HepG2 (cell line): Measurements from ENCODE around the gene SETD1A. TPM values are rescaled to one million over a fixed set of nuclear protein-coding genes. Genes with fewer than 3 reads are reported as not detected.

Experiments
- BHLHE40 ChIP-seq: IDR thresholded peaks from 2 replicates; pipeline ENCODE4 v1.6.1; 2011; ENCODE audit warnings: low read length, improper control_type of control experiment
- ELF1 ChIP-seq: sonication (generic); formaldehyde crosslinking; IDR thresholded peaks from 2 replicates; pipeline ENCODE4 v1.4.0; 2020; ENCODE audit warnings: missing genetic modification reagents
- FOXA1 ChIP-seq, 2 experiments: fragments of 450-650 bp in 1 of 2; sonication (generic) in 1 of 2; formaldehyde crosslinking in 1 of 2; IDR thresholded peaks; 2 replicates each; pipeline versions ENCODE4 v1.4.0 to v1.6.1; 2016 to 2020; ENCODE audit warnings: missing genetic modification reagents in 1 of 2
- FOXP1 ChIP-seq, 2 experiments: fragments of 450-650 bp in 1 of 2; IDR thresholded peaks; 2 replicates each; pipeline ENCODE4 v1.6.1; 2017 to 2018; ENCODE audit warnings: antibody characterized with exemption in 1 of 2
- GTF2F1 ChIP-seq: fragments of 150-350 bp; IDR thresholded peaks from 2 replicates; pipeline ENCODE4 v1.6.1; 2014; ENCODE audit warnings: low read length
- MAFK ChIP-seq, 2 experiments: IDR thresholded peaks in 1 of 2; conservative IDR thresholded peaks in 1 of 2; 2 replicates each; pipeline ENCODE4 v1.6.1; 2011; ENCODE audit warnings: improper control_type of control experiment in 2 of 2, low read length in 2 of 2
- MTA3 ChIP-seq: sonication (generic); formaldehyde crosslinking; IDR thresholded peaks from 2 replicates; pipeline ENCODE4 v1.4.0; 2020; ENCODE audit warnings: missing genetic modification reagents
- NFIB ChIP-seq: sonication (generic); formaldehyde crosslinking; IDR thresholded peaks from 2 replicates; pipeline ENCODE4 v1.9.0; 2021; ENCODE audit warnings: missing genetic modification reagents, mild to moderate bottlenecking, borderline replicate concordance
- PITX1 ChIP-seq: sonication (generic); formaldehyde crosslinking; IDR thresholded peaks from 2 replicates; pipeline ENCODE4 v1.5.1; 2020; ENCODE audit warnings: mild to moderate bottlenecking, missing genetic modification reagents
- POLR2G ChIP-seq: fragments of 200-400 bp; formaldehyde crosslinking; IDR thresholded peaks from 2 replicates; pipeline ENCODE4 v1.6.1; 2018; ENCODE audit warnings: mild to moderate bottlenecking, low read depth, low read length, moderate library complexity
- RARA ChIP-seq: IDR thresholded peaks from 2 replicates; pipeline ENCODE4 v1.6.1; 2016; ENCODE audit warnings: missing genetic modification reagents, missing compliant biosample characterization
- RFX5 ChIP-seq: IDR thresholded peaks from 2 replicates; pipeline ENCODE4 v1.6.1; 2011; ENCODE audit warnings: low read depth, low read length, improper control_type of control experiment
- SALL1 ChIP-seq: sonication (generic); formaldehyde crosslinking; IDR thresholded peaks from 2 replicates; pipeline ENCODE4 v1.8.0; 2022; ENCODE audit warnings: mild to moderate bottlenecking, missing genetic modification reagents
- SNAPC2 ChIP-seq: sonication (generic); formaldehyde crosslinking; IDR thresholded peaks from 2 replicates; pipeline ENCODE4 v1.8.1; 2022; ENCODE audit warnings: mild to moderate bottlenecking, missing genetic modification reagents
- ZNF234 ChIP-seq: sonication (generic); formaldehyde crosslinking; conservative IDR thresholded peaks from 2 replicates; pipeline ENCODE4 v1.5.1; 2020; ENCODE audit warnings: mild to moderate bottlenecking, missing genetic modification reagents
- ZNF296 ChIP-seq: sonication (generic); formaldehyde crosslinking; conservative IDR thresholded peaks from 2 replicates; pipeline ENCODE4 v1.5.0; 2020; ENCODE audit warnings: mild to moderate bottlenecking, missing genetic modification reagents
- ZNF354B ChIP-seq: sonication (generic); formaldehyde crosslinking; IDR thresholded peaks from 2 replicates; pipeline ENCODE4 v1.8.0; 2022; ENCODE audit warnings: mild to moderate bottlenecking, missing genetic modification reagents
- ZNF556 ChIP-seq: sonication (generic); formaldehyde crosslinking; IDR thresholded peaks from 2 replicates; pipeline ENCODE4 v1.4.0; 2020; ENCODE audit warnings: mild to moderate bottlenecking, missing genetic modification reagents, borderline replicate concordance
- ZNF569 ChIP-seq: sonication (generic); formaldehyde crosslinking; IDR thresholded peaks from 2 replicates; pipeline ENCODE4 v1.5.0; 2020; ENCODE audit warnings: mild to moderate bottlenecking, missing genetic modification reagents, moderate library complexity, borderline replicate concordance
- ZNF614 ChIP-seq: IDR thresholded peaks from 2 replicates; pipeline ENCODE4 v1.6.1; 2018; ENCODE audit warnings: missing biosample characterization, missing genetic modification reagents, inconsistent platforms, borderline replicate concordance
- ZNF747 ChIP-seq: sonication (generic); formaldehyde crosslinking; IDR thresholded peaks from 2 replicates; pipeline ENCODE4 v1.8.1; 2023; ENCODE audit warnings: missing genetic modification reagents, mild to moderate bottlenecking, borderline replicate concordance
- ZNF788 ChIP-seq: sonication (generic); formaldehyde crosslinking; IDR thresholded peaks from 2 replicates; pipeline ENCODE4 v1.5.0; 2020; ENCODE audit warnings: mild to moderate bottlenecking, missing genetic modification reagents, borderline replicate concordance
- polyA plus RNA-seq, 8 experiments: library from polyadenylated mRNA; depleted of rRNA in 3 of 8; stranded (reverse) in 7 of 8; unstranded in 1 of 8; fragments of >200 nt; fragmentation: Illumina TruSeq in 4 of 8; extraction: Trizol in 4 of 8; gene quantifications; 2 replicates each; pipeline versions ENCODE4 v1.2.1 to v1.2.3, GENCODE V29; 2011 to 2016; ENCODE audit warnings: low read depth in 4 of 8, missing spikeins in 1 of 8, mixed read lengths in 1 of 8; ENCODE audit not compliant: insufficient read depth in 1 of 8
- total RNA-seq, 5 experiments: library from RNA; depleted of rRNA; stranded (reverse); fragments of >200 nt; fragmentation: Illumina TruSeq; extraction: Trizol; gene quantifications; 2 replicates each; pipeline ENCODE4 v1.2.3, GENCODE V29; 2016; ENCODE audit warnings: low read depth in 1 of 5
- TF ChIP-seq, protein P1 (sequence below): sonication (generic); formaldehyde crosslinking; conservative IDR thresholded peaks from 2 replicates; pipeline ENCODE4 v1.8.0; 2022; ENCODE audit warnings: missing genetic modification reagents
- TF ChIP-seq, protein P2 (sequence below): sonication (generic); formaldehyde crosslinking; IDR thresholded peaks from 2 replicates; pipeline ENCODE4 v1.5.0; 2020; ENCODE audit warnings: missing genetic modification reagents
- TF ChIP-seq, protein P3 (sequence below): sonication (generic); formaldehyde crosslinking; IDR thresholded peaks from 2 replicates; pipeline ENCODE4 v1.5.1; 2020; ENCODE audit warnings: mild to moderate bottlenecking, missing genetic modification reagents, borderline replicate concordance
- TF ChIP-seq, protein P4 (sequence below): sonication (generic); formaldehyde crosslinking; IDR thresholded peaks from 2 replicates; pipeline ENCODE4 v1.8.1; 2023; ENCODE audit warnings: mild to moderate bottlenecking, missing genetic modification reagents, borderline replicate concordance

Gene SETD1A
- total and polyA plus RNA-seq, 2 of the 13 experiments (the other 11 are each of a cell fraction or from before 2014, with no cell fraction given): 3.8 to 5.6 TPM

DNA sequence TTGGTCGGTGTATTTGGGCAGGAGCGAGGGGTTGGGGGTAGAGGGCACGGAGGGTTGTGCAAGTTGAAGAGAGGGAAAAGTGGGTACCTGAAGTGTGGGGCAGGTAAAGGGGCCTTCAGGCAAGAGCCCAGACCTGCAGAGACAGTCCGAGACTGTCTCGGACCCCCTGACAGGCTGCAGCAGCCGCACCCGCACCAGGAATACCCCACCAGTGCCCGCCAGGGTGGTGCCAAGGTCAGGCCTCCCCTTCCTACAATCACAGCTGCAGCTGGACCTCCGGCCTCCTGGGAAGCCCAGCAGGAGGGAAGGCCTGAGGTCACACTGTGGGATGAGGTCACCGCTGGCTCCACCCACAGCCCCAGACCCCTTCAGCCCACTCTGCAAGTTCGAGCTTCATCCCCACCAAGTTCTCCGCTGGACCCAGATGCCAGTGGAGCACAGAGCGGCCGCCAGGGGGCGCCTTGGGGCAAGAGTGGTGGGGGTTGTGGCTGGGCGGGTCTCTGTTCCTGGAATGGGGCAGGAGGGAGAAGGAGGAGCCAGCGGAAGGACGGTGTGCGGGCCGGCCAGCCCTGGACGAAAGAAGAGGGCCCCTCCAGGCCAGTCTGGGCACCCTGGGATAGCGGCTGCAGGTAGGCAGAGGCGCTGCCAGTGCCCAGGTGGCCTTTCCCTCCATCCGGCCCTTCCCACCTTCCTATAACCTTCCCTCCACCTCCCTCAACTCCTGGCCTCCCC, 27.3 kb downstream of the SETD1A start, which contains the start of gene HSD3B7 (continued):
- peak; percentile 85 for TF ChIP-seq POLR2G
- TF ChIP-seq SALL1: no peak; the same call in 1 of the 2 replicates
- no peak for TF ChIP-seq GTF2F1
- no peak for TF ChIP-seq NFIB (CRISPR knock-in tag)
- peak; percentile 83; the same call in 1 of the 2 replicates for TF ChIP-seq ZNF569 (CRISPR knock-in tag)
- TF ChIP-seq ZNF234 (CRISPR knock-in tag): no peak
- no peak for TF ChIP-seq SNAPC2 (CRISPR knock-in tag)
- TF ChIP-seq, protein P1, sequence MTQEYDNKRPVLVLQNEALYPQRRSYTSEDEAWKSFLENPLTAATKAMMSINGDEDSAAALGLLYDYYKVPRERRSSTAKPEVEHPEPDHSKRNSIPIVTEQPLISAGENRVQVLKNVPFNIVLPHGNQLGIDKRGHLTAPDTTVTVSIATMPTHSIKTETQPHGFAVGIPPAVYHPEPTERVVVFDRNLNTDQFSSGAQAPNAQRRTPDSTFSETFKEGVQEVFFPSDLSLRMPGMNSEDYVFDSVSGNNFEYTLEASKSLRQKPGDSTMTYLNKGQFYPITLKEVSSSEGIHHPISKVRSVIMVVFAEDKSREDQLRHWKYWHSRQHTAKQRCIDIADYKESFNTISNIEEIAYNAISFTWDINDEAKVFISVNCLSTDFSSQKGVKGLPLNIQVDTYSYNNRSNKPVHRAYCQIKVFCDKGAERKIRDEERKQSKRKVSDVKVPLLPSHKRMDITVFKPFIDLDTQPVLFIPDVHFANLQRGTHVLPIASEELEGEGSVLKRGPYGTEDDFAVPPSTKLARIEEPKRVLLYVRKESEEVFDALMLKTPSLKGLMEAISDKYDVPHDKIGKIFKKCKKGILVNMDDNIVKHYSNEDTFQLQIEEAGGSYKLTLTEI (CRISPR knock-in tag): no peak
- peak; percentile 86 for TF ChIP-seq ZNF747 (CRISPR knock-in tag)
- no peak for TF ChIP-seq MTA3 (CRISPR knock-in tag)
- TF ChIP-seq ZNF614 (CRISPR knock-in tag): peak; percentile 56; the same call in 1 of the 2 replicates
- TF ChIP-seq, protein P2, sequence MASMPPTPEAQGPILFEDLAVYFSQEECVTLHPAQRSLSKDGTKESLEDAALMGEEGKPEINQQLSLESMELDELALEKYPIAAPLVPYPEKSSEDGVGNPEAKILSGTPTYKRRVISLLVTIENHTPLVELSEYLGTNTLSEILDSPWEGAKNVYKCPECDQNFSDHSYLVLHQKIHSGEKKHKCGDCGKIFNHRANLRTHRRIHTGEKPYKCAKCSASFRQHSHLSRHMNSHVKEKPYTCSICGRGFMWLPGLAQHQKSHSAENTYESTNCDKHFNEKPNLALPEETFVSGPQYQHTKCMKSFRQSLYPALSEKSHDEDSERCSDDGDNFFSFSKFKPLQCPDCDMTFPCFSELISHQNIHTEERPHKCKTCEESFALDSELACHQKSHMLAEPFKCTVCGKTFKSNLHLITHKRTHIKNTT (CRISPR knock-in tag): no peak
- TF ChIP-seq ZNF354B: no peak
- no peak for TF ChIP-seq ZNF556 (CRISPR knock-in tag)
- TF ChIP-seq RFX5: no peak
- TF ChIP-seq, protein P3, sequence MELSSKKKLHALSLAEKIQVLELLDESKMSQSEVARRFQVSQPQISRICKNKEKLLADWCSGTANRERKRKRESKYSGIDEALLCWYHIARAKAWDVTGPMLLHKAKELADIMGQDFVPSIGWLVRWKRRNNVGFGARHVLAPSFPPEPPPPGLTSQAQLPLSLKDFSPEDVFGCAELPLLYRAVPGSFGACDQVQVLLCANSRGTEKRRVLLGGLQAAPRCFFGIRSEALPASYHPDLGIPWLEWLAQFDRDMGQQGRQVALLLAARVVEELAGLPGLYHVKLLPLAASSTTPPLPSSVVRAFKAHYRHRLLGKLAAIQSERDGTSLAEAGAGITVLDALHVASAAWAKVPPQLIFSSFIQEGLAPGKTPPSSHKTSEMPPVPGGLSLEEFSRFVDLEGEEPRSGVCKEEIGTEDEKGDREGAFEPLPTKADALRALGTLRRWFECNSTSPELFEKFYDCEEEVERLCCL (CRISPR knock-in tag): no peak
- TF ChIP-seq FOXA1 (IDR thresholded peaks at IDR 0.05): no peak
- no peak; the same call in 1 of the 2 replicates for TF ChIP-seq FOXA1 (CRISPR knock-in tag; IDR thresholded peaks at IDR 0.05)
- no peak for TF ChIP-seq BHLHE40
- peak; percentile 53; the same call in 1 of the 2 replicates for TF ChIP-seq ZNF788
- TF ChIP-seq, protein P4, sequence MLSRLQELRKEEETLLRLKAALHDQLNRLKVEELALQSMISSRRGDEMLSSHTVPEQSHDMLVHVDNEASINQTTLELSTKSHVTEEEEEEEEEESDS: no peak
- peak; percentile 20; the same call in 1 of the 2 replicates for TF ChIP-seq RARA
- peak; percentile 68 for TF ChIP-seq ELF1 (CRISPR knock-in tag)
- TF ChIP-seq ZNF296: no peak
- TF ChIP-seq PITX1 (CRISPR knock-in tag): no peak
- no peak for TF ChIP-seq MAFK (conservative IDR thresholded peaks at IDR 0.05 in 1 of 2, IDR thresholded peaks at IDR 0.05 in 1 of 2; ENCODE audit: low read length in 2 of 2)
- TF ChIP-seq FOXP1 (IDR thresholded peaks at IDR 0.05): no peak
- no peak for TF ChIP-seq FOXP1 (CRISPR knock-in tag; IDR thresholded peaks at IDR 0.05)
